SK-N-DZ (cell line): ENCODE measurements around the gene EPX.
A peak's percentile ranks its signal among the peaks of the same experiment; 100 is the strongest.

Experiments
- DNase-seq: peaks from one replicate; pipeline ENCODE4 v3.0.0-alpha.2; 2015; ENCODE audit warnings: low spot score

The EPX gene

DNA sequence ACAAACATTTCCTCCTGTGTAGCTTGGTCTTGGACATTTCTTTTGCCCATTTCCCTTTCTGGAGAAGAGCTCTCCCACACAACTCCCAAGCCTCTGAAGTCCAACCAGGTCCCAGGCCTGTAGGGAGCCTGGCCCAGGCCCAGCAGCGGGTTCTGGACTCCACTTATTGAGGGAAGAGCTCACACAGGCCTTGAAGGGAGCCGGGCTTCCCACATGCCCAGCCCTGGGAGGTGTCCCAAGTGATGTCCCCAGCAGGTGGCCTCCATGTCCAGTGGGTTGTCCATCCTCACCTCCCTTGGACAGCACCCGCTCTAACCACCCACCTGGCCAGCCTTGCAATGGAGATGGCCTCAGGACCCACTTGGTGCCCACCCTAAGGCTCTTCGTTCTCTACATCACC lies 5.9 kb upstream of the EPX start:
- DNase-seq, result no peak

DNA sequence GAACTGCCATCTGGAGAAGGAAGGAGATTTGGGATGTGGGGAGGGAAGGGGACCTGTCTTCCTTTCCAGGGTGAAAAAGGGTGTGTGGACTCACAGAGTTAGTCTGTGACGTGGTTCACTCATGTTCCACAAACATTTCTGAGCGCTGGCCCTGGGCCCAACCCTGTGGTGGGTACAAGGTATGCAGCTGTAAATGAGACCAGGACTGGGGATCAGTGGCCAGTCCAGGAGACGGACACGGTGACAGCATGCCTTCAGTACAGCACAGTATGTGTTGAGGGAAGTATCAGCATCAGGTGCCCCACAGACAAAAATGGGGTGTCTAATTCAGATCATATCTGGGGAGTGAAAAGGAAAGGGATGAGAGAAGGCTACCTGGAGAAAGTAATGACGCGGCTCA lies 5.5 kb upstream of the EPX start:
- DNase-seq, result no peak

DNA sequence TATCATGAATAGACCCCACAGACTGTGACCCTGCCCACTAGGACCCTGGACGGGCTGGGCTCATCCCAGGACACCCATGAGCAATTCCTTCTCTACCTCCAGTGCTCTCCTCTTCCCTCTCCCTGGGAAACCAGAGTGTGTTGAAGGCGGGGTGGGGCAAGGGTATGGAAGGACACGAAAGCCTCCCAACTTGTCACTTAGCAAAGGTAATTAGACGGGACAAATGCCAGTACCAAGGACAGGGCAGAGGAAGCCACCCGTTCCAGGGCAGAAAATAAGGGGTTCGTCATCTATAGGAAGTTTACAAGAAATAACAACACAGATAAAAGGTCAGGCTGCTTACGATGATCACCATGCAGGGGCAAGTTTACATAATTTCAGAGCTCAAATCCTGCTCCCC lies 4.9 kb upstream of the EPX start:
- no peak for DNase-seq

DNA sequence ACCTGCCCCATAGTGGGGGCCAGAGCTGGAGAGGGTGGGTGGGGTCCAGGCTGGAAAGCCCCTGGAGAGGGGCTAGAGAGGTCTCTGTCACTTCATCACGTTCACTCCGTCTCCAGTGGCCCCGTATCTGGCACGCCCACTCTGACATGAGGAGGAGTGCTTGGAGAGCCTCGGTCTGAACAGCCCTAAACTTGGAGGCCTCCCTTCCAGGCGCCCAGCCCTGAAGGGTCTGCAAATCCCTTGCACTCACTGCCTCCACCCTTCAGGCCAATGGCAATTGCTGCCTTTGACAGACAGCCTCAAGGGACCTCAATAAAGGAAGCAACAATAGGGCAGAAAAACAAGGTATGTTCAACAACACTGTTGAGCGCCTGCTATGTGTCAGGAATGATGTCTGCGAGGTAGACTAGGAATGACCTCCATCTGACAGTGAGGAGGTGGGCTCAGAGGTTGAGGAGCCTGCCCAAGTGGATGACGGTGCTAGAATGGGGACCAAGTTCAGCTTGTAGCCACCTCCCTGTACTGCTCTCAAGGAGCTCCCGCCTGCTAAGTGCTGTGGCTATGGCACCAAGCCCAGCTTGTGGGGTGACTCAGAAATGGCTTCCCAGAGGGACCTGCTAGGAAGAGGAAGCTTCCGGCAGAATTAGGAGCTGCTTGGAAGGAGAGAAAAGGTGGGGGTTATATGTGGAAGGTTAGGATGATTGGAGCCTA lies 2.9 kb upstream of the EPX start:
- no peak for DNase-seq

DNA sequence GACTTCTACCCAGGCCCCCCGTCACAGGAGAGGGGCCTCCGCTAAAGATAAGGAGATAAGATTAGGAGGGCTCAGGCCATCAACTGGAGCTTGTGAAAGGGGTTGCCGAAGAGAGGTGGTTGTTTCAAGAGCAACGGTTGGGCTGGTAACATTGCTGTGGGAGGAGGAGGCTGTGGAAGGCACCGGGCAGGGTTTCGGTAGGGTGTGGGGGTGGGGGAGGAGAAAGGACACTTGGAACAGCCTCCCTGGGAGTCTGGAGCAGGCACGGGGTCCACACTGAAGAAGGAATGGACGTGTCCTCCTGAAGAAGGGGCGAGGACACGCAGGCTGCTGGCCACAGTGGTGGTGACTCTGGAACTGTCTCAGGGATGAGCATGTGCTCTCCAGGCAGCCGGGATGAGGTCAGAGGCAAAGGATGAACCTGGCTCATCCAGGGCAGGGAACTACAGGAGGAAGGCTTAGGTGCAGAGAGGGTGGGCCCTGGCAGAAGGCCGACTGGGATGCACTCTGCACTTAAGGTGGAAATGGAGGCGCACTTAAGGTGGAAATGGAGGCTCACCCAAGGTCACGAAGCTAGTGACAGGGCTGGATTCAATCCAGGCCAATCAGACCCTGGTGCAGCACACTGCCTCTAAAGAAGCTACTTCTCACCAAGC lies 1.2 kb upstream of the EPX start:
- peak; percentile 34 for DNase-seq

DNA sequence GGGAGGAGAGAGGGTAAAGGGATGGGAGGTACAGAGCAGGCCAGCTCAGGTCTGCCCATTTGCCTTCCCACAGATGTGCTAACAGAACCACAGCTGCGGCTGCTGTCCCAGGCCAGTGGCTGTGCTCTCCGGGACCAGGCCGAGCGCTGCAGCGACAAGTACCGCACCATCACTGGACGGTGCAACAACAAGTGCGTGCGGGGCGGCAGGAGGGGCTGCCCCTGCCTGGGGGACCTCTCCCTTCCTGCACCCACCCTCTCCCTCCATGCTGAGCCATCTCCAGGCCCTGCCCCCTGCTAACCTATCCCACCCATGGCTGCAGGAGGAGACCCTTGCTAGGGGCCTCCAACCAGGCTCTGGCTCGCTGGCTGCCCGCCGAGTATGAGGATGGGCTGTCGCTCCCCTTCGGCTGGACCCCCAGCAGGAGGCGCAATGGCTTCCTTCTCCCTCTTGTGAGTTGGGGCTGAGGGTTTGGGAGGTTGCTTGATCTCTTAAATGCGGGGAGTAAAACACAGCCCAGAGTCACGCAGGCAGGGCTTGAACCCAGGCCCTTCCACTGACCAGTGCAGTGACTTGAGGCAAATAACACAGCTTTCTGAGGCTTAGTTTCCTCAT lies 1.2 kb downstream of the EPX start:
- DNase-seq, result no peak

DNA sequence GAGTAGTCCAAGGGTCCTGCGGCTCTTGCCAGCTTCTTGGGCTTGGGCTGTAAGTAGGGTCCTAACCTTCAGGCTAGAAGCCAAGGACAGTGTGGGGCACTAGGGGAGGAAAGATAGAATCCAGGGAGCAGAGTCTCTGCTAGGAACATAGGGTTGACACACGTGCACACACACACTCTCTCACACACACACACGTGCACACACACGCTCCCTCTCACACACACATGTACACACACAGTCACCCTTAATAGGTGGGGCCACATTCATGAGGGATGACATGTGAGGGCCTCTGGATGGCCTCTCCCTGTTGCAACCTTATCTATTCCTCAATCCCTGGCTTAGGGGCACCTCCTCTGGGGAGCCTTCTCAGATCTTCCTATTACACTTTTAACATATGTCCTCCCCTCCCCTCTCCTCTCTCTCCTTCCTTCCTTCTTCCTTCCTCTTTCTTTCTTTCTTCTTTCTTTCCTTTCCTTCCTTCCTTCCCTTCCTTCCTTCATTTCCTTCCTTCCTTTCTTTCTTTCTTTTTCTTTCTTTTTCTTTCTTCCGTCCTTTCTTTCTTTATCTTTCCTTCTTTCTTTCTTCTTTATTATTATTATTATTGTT lies 3.1 kb downstream of the EPX start:
- no peak for DNase-seq

DNA sequence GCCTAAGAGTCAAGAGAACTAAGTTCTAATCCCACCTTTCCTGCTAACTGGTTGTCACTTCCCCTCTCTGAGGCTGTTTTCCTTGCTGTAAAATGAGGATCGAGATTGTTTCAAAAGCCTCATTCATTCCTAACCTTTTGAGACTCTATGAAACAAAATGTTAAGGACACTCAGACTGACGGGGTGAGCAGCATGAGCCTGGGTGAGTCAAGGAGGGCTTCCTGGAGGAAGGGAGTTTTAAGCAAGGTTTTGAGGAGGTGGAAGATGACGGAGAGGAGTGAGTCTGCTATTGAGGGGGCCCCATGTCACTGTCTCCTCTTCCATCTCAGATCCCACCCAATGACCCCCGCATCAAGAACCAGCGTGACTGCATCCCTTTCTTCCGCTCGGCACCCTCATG lies 4.1 kb downstream of the EPX start:
- DNase-seq, result no peak

DNA sequence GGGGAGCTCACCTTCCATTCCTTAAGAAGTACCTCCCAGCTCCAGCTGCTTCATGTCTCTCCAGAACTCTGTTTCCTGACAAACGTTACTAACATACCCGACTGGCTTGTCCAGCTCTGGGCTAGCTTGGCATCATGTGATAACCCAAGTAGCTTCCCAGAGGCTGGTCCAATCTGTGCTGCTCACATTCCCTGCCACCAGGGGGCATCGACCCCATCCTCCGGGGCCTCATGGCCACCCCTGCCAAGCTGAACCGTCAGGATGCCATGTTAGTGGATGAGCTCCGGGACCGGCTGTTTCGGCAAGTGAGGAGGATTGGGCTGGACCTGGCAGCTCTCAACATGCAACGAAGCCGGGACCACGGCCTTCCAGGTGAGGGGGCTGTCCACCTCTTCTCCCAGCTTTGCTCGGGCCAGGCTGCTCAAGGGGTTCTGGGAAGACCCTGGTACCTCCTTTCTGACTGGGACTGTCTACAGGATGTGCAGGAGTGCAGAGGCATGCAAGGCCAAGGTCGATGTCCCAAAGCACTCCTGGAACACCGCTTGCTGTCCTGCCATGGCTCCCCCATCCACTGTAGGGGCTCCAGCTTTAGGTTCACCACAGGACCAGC lies 7.6 kb downstream of the EPX start:
- peak; percentile 80 for DNase-seq

DNA sequence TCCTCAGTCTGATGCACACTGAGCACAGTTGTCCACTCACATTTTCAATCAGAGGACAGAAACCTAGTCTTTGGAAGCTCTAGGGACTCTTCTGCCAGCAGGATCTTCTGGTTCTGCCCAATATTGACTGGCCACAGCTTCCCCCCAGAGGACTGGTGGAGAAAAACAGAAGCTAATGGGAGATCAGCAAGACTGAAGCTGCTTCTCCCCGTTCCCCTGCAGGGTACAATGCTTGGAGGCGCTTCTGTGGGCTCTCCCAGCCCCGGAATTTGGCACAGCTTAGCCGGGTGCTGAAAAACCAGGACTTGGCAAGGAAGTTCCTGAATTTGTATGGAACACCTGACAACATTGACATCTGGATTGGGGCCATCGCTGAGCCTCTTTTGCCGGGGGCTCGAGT lies 10.3 kb downstream of the EPX start:
- DNase-seq, result no peak

DNA sequence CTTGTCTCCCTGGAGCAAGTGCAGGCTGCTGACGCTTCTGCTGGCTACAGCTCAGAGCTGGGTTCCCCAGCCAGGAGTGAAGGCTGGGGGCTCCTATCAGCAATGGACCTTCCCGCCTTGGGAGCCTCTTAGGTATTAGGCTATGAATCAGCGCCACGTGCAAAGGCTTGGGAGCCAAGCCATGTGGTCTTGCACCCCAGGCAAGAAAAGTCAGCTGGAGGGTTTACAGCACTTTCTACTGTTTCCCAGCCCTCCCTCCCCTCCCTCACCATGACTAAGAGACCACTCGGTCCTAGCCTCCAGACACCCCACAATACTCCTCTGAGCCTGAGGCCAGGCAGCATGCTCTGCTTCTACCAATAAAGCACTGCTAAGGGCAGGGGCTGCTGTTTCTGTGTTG lies 12.3 kb downstream of the EPX start:
- DNase-seq, result no peak

DNA sequence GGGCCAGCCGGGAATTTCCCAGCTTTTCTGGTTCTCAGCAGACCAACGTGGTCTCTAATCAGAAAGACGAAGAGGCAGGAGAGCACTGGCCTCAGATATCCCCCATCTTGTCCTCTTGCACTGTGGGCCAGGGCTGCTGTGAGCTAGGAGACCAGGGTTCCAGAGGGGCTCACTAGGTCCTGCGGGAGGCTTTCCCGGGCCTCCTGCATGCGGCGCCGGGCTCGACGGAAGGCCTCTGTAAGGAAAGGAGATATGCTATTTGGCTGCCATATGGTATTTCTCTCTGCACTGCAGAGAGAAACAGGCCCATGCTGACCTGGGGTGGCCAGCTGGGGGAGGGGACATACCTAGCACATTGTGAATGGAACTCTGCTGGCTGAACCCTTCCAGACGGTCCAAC lies 13.4 kb downstream of the EPX start:
- no peak for DNase-seq

DNA sequence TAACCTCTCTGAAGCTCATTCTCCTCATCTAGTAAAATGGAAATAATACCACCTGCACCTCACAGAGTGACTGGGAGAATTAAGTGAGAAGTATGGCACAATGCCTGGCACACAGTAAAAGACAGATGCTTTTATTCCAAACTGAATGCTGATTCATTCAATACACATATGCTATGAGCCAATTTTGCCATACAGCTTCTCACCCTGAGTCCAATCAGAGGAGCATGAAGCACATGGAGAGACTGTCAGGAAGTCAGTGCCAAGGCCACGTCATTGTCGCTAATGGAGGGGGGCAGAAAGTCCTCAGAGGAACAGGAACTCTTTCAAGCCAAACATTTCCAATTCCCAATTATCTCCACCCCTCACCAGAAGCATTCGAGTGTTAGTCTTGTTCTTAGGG lies 14.9 kb downstream of the EPX start:
- no peak for DNase-seq

DNA sequence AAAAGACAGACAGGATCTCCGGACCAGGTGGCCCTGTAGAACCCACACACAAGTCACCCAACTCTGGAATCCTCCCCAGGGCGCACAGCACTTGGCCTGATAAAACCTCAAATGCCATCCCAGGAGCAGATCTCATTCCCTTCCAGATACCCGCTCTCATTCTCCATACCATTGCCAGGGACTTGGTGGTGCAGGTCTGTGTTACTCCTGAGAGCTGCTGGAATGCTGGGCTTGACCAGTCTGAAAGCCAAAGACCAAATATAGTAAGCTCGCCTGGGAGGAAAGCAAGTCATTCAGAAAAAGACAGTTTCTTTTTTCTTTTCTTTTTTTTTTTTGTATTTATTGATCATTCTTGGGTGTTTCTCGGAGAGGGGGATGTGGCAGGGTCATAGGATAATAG lies 15.8 kb downstream of the EPX start:
- DNase-seq, result no peak

DNA sequence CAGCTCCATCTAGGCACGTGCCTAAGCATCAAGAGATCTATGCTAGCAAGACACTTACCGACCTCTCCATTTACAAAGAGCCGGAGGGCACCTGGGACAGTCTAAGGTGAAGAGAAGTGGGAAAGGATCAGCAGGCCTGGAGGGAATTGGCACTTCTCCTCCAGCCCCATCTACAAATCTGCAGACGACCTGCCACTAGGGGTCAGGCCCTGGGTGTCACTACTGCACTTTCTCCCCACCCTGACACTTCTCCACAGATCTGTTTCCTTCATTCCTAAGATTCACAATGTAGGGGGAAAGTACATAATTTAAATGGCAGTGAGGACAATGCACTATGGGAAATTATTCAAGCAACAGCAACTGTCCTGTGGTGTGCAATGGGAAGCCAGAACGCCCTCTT lies 18.4 kb downstream of the EPX start:
- DNase-seq, result no peak

DNA sequence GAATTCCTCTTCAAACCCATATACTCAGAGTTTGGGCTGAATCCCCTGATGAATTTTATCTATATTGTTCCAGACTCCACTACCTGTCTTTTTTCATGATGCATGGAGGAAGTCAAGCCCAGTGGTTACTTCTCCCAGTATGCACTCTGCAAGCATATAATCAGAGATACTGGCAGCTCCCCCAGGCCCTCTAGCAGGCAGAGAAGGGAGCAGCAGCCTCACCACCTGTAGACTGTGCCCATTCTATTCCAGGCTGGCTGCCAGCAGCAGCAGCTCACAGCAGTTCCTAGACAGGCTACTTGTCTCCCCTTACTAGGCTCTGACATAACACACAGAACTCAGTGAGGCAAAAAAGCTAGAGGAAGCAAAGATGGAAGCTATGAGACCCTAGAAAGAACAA lies 23.2 kb downstream of the EPX start:
- DNase-seq, result no peak

DNA sequence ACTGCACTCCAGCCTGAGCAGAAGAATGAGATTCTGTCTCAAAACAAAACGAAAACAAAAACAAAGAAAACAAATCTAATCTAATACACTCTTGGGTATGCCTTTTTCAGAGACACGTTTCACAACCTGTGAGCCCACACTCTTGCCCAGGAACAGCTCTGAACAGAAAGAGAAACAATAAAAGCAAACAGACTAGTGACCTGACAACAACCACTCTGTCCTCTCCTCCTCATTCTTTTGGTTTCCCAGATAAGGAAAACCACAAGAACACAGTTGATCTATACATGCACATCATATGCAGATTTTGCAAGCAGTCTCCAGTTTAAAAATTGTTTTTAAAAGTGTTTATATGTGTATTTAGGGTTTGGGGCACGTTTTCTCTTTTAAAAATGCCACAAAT lies 25.2 kb downstream of the EPX start:
- DNase-seq, result no peak

DNA sequence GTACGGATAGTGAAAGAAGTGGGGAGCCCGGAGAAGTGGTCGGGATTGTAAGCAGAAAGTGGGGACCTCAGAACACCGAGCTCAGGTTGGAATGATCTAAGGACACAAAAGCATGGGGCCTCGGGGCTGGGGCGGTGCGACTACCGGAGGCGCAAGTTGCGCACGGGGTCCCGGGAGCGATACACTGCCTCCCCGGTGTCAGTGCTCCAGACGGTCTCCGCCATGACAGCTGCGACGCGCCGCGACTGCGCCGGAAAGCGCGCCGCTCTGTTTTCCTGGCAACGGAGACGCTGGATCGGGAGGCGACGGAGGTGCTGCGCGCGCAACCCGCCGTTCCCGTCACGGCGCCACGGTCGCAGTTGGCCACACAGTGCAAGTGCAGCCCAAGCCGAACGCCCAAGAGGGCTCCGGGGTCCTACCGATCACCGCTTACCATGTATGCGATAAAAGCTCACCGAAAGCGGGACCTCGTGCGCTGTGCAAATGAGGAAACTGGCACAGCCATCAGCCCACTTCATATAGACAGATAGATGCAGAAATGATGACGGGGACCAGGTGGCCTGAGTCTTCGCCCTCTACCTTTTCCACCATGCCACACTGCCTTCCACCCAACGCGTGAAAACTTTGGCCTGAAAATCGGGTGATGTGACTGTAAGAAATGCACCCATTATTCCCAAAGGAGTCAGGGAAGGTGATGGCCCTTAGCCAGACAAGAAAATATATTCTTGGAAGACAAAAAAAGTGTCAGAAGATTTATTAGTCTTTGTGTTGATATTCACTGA lies 26.7 kb downstream of the EPX start, which contains the start of gene MKS1:
TSS of gene MKS1 (minus strand) at position 249 of the 782 bp plus-strand sequence. CDS start at position 224, 25 bp downstream.
- DNase-seq, result peak; percentile 94

DNA sequence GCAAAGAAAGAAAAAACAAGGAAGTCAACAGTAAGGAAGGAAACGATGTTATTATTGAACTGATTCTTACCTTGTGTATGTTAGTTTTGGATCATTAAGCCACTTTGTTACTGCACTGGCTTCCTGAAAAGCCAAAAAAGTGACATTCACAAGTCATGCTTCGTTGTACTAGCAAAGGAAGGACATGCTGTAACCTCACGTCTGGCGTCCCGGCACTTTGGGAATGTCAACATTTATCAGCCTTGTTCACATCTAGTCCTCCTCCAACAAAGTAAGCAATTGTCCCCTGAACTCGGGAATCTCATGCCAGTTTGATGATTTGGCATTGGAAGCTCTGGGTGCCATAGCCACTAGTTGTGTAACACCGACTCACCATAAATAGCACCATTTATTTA lies 27.3 kb downstream of the EPX start:
- DNase-seq, result no peak

DNA sequence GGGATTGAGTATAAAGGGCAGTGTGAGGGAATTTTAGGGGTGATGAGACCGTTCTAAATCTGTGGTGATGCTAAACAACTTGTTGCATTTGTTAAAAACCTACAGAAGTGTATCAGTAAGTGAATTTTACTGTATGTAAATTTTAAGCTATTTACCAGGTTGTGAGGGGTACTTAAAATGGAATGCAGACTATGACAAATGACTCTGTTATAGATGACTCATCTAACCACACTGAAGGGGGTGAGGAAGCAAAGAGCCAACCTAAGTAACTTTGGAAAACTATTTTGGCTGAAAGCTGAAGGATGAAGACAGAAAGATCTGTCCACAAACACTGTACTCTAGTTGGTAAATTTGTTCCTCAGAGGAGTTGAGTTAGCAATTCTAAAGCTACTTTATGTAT lies 31.8 kb downstream of the EPX start:
- no peak for DNase-seq

DNA sequence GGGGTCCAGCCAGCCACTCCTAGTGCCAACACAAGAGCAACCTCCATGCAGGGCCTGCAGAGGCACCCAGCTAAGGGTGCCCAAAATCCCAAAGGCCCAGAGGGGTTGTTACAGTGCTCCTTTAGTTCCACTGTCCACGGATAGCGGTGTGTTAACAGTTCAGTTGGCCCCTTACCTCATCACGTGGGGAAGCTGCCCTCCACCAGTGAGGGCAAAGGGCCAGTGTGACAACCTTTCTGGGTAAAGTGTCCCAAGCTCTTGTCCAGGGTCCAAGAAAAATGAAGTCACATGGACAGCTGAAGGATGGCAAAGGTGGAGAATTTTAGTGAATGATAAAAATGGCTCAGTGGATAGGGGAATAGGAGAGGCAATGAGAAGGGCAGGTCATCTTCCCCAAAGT lies 35.2 kb downstream of the EPX start:
- DNase-seq, result no peak

DNA sequence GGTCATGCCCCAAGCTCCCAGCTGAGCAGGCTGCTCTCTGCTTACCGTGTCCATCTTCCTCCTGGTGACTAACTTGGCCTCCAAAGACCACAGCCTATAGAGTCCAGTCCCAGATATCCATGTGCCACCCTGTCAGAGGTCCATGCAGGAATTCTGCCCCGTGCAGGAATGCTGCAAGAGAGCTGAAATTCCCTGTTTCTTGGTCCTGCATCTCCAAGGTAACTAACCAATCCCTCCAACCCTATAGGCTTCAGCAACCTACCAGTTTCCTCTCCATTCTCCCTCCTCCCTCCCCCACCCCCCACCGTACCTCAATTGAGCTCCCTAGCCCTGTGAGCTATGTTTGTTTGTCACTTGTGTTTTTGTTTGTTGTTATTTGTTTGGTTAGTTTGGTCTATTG lies 36.2 kb downstream of the EPX start:
- DNase-seq, result no peak
